GM23338 (cell line): Measurements from ENCODE around the gene DDX31. TPM values are rescaled to one million over a fixed set of nuclear protein-coding genes. Genes with fewer than 3 reads are reported as not detected.

Experiments
- ATAC-seq: fragments of 200-7000 bp; cut with Tn5 transposase; 3 replicates; pipeline ENCODE4 v1.9.1; 2020
- DNase-seq: peaks from one replicate; pipeline ENCODE4 v3.0.0-alpha.2; 2015; ENCODE audit warnings: low spot score
- H2AFZ ChIP-seq: fragments of 200-600 bp; sonication (generic); 2 replicates; pipeline ENCODE4 v1.8.0; 2016; ENCODE audit warnings: antibody characterized with exemption, mild to moderate bottlenecking, moderate library complexity
- H3F3A ChIP-seq: fragments of 200-600 bp; sonication (generic); replicated peaks from 2 replicates; pipeline ENCODE4 v1.8.0; 2017; ENCODE audit warnings: antibody characterized with exemption, mixed run types, low read depth
- H3K27ac ChIP-seq: fragments of 200-600 bp; sonication (generic); 2 replicates; pipeline ENCODE4 v1.6.1; 2016; ENCODE audit warnings: low read depth
- H3K27me3 ChIP-seq: fragments of 200-600 bp; sonication (generic); 2 replicates; pipeline ENCODE4 v1.8.0; 2016; ENCODE audit warnings: mild to moderate bottlenecking, mixed run types, moderate library complexity; ENCODE audit not compliant: insufficient read depth
- H3K36me3 ChIP-seq: fragments of 200-600 bp; sonication (generic); 2 replicates; pipeline ENCODE4 v1.8.0; 2016; ENCODE audit warnings: mild to moderate bottlenecking; ENCODE audit not compliant: insufficient read depth
- H3K4me1 ChIP-seq: fragments of 200-600 bp; sonication (generic); 2 replicates; pipeline ENCODE4 v1.8.0; 2016; ENCODE audit warnings: mild to moderate bottlenecking, moderate library complexity; ENCODE audit not compliant: insufficient read depth
- H3K4me2 ChIP-seq: fragments of 200-600 bp; sonication (generic); 2 replicates; pipeline ENCODE4 v1.7.1; 2017; ENCODE audit warnings: mixed run types
- H3K4me3 ChIP-seq: fragments of 200-600 bp; sonication (generic); 2 replicates; pipeline ENCODE4 v1.6.1; 2016; ENCODE audit warnings: mixed run types
- H3K79me2 ChIP-seq: fragments of 200-600 bp; sonication (generic); replicated peaks from 2 replicates; pipeline ENCODE4 v1.8.0; 2017; ENCODE audit warnings: mild to moderate bottlenecking; ENCODE audit not compliant: insufficient read depth
- H3K9me2 ChIP-seq: fragments of 200-600 bp; sonication (generic); 2 replicates; pipeline ENCODE4 v1.8.0; 2017; ENCODE audit not compliant: insufficient read depth
- H4K20me1 ChIP-seq: fragments of 200-600 bp; sonication (generic); replicated peaks from 2 replicates; pipeline ENCODE4 v1.8.0; 2017; ENCODE audit warnings: mild to moderate bottlenecking; ENCODE audit not compliant: insufficient read depth
- H3K27ac Mint-ChIP-seq: 2 replicates; pipeline ENCODE4 v1.8.0; 2020; ENCODE audit warnings: inconsistent platforms, mild to moderate bottlenecking, moderate library complexity, mixed read lengths
- H3K27me3 Mint-ChIP-seq: 3 replicates; pipeline ENCODE4 v1.8.0; 2022; ENCODE audit warnings: low read depth, mild to moderate bottlenecking, moderate library complexity, mixed read lengths, inconsistent platforms; ENCODE audit not compliant: insufficient read depth, poor library complexity
- H3K36me3 Mint-ChIP-seq: 3 replicates; pipeline ENCODE4 v1.8.0; 2021; ENCODE audit warnings: low read depth, mild to moderate bottlenecking, inconsistent platforms, moderate library complexity, mixed read lengths
- H3K4me1 Mint-ChIP-seq: 3 replicates; pipeline ENCODE4 v1.8.0; 2020; ENCODE audit warnings: mild to moderate bottlenecking, inconsistent platforms, mixed read lengths
- H3K4me3 Mint-ChIP-seq: 3 replicates; pipeline ENCODE4 v1.8.0; 2021; ENCODE audit warnings: moderate library complexity, mild to moderate bottlenecking, inconsistent platforms, mixed read lengths
- H3K9me3 Mint-ChIP-seq: 3 replicates; pipeline ENCODE4 v1.8.0; 2020; ENCODE audit warnings: moderate library complexity, mild to moderate bottlenecking, inconsistent platforms, mixed read lengths
- CREB1 ChIP-seq: fragments of 250-450 bp; sonication (Bioruptor Pico); IDR thresholded peaks from 2 replicates; pipeline ENCODE4 v1.5.0; 2020; ENCODE audit warnings: low read depth, mild to moderate bottlenecking, moderate library complexity
- CTCF ChIP-seq, 2 experiments: fragments of 200-600 bp in 1 of 2; sonication (generic) in 1 of 2; conservative IDR thresholded peaks; 2 replicates each; pipeline versions ENCODE4 v1.5.1 to v1.6.1; 2016 to 2017; ENCODE audit warnings: antibody characterized with exemption in 2 of 2, low read depth in 2 of 2, mild to moderate bottlenecking in 2 of 2, moderate library complexity in 1 of 2
- ETS1 ChIP-seq: IDR thresholded peaks from 2 replicates; pipeline ENCODE4 v1.6.1; 2016; ENCODE audit warnings: antibody characterized with exemption
- JUNB ChIP-seq: IDR thresholded peaks from one replicate; pipeline ENCODE4 v1.6.1; 2016; ENCODE audit warnings: antibody characterized with exemption; ENCODE audit not compliant: unreplicated experiment
- NANOG ChIP-seq: IDR thresholded peaks from 2 replicates; pipeline ENCODE4 v1.6.1; 2016; ENCODE audit warnings: antibody characterized with exemption, borderline replicate concordance
- POLR2AphosphoS5 ChIP-seq: IDR thresholded peaks from 2 replicates; pipeline ENCODE4 v1.6.1; 2016; ENCODE audit warnings: antibody characterized with exemption, low read depth
- REST ChIP-seq: IDR thresholded peaks from one replicate; pipeline ENCODE4 v1.6.1; 2018; ENCODE audit warnings: antibody characterized with exemption; ENCODE audit not compliant: unreplicated experiment
- STAT1 ChIP-seq: IDR thresholded peaks from one replicate; pipeline ENCODE4 v1.6.1; 2016; ENCODE audit warnings: antibody characterized with exemption; ENCODE audit not compliant: unreplicated experiment
- ZNF114 ChIP-seq: fragments of 250-450 bp; sonication (Bioruptor Pico); IDR thresholded peaks from 2 replicates; pipeline ENCODE4 v1.5.0; 2020; ENCODE audit warnings: mild to moderate bottlenecking, moderate library complexity
- ZNF331 ChIP-seq: fragments of 250-450 bp; sonication (Bioruptor Pico); IDR thresholded peaks from 2 replicates; pipeline ENCODE4 v1.5.0; 2020; ENCODE audit warnings: low read depth, mild to moderate bottlenecking, moderate library complexity
- ZNF462 ChIP-seq: fragments of 250-450 bp; sonication (Bioruptor Pico); IDR thresholded peaks from 2 replicates; pipeline ENCODE4 v1.5.0; 2020; ENCODE audit warnings: mild to moderate bottlenecking, moderate library complexity
- polyA plus RNA-seq: library from polyadenylated mRNA; unstranded; fragments of >200 nt; fragmentation: Nextera tagmentation; extraction: Ambion mirVana; gene quantifications from 2 replicates; pipeline ENCODE4 v1.2.1, GENCODE V29; 2016
- total RNA-seq: library from RNA; depleted of rRNA; stranded (reverse); fragments of >200 nt; shearing (Covaris generic); gene quantifications from 2 replicates; pipeline ENCODE4 v1.2.3, GENCODE V29; 2014

The DDX31 gene
- total and polyA plus RNA-seq, 2 experiments from 2014 or later = 14.8 to 23.5 TPM

GRCh38 chr9:132639322-132639721 lies 30.5 kb downstream of the DDX31 start:
- ATAC-seq = no peak
- 0 out of 2 replicates have a peak, but pooled peaks cover 6% of the 10 kb centered on the region for H3K36me3 ChIP-seq

More at GRCh38 chr9:132639322-132639721, 30.5 kb downstream of the DDX31 start:
- Histone ChIP-seq H3K4me3 (no peak overlapping the region), H2AFZ (no peak overlapping the region), H3K4me1 (no peaks in the 10 kb centered on the region), H3K9me2 (no peaks in the 10 kb centered on the region), H4K20me1 (peaks cover 16% of the 10 kb centered on the region), H3K27ac (no peak overlapping the region), H3K79me2 (no peaks in the 10 kb centered on the region), H3F3A (no peaks in the 10 kb centered on the region), H3K4me2 (no peak overlapping the region), H3K27me3 (no peaks in the 10 kb centered on the region)
- no peak overlapping the region for H3K4me3 Mint-ChIP-seq
- no peaks in the 10 kb centered on the region for H3K4me1 Mint-ChIP-seq
- no peak for TF ChIP-seq STAT1
- TF ChIP-seq ZNF331 (CRISPR knock-in tag) = no peak
- TF ChIP-seq REST = no peak
- TF ChIP-seq NANOG = no peak
- no peak for TF ChIP-seq CREB1 (CRISPR knock-in tag)
- TF ChIP-seq JUNB = no peak
- no peak for TF ChIP-seq ZNF114 (CRISPR knock-in tag)
- TF ChIP-seq CTCF (conservative IDR thresholded peaks at IDR 0.05; ENCODE audit: low read depth in 2 of 2) = no peak
- TF ChIP-seq POLR2AphosphoS5 = no peak
- TF ChIP-seq ETS1 = no peak
- no peak for TF ChIP-seq ZNF462 (CRISPR knock-in tag)
- H3K36me3 Mint-ChIP-seq = peaks cover 59% of the 10 kb centered on the region
- no peak for DNase-seq
- H3K9me3 Mint-ChIP-seq = no peaks in the 10 kb centered on the region
- no peak overlapping the region for H3K27ac Mint-ChIP-seq
- no peaks in the 10 kb centered on the region for H3K27me3 Mint-ChIP-seq
